GM12873 (cell line): ENCODE measurements around the gene NTMT1.

Experiments used
- TF ChIP-seq, protein P1 (sequence below): IDR thresholded peaks from 2 replicates; pipeline ENCODE4 v1.5.1; 2012; ENCODE audit warnings: low read depth, mild to moderate bottlenecking, moderate library complexity, low read length, control low read depth; ENCODE audit not compliant: insufficient read depth; ENCODE audit errors: missing control alignments

NTMT1 gene

DNA sequence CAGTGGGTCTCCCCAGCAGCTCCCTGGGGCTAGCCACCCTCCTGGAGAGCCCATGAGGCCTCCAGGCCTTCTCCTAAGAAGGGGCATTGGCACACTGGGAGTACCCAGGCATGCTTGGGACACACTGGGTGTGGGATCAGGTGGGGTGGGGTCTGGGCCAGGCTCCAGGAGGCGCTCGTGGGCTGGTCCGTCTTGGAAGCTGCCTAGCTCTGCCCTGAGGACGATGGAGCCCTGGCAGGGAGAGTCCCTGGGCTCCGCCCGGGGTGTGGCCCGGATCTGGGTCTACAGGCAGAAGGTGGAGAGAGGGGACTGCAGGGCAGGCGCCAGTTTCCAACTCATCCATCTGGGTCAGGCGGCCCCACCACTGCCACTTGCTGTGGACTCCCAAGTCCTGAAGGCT lies 41.9 kb downstream of the NTMT1 start:
- TF ChIP-seq, protein P1, sequence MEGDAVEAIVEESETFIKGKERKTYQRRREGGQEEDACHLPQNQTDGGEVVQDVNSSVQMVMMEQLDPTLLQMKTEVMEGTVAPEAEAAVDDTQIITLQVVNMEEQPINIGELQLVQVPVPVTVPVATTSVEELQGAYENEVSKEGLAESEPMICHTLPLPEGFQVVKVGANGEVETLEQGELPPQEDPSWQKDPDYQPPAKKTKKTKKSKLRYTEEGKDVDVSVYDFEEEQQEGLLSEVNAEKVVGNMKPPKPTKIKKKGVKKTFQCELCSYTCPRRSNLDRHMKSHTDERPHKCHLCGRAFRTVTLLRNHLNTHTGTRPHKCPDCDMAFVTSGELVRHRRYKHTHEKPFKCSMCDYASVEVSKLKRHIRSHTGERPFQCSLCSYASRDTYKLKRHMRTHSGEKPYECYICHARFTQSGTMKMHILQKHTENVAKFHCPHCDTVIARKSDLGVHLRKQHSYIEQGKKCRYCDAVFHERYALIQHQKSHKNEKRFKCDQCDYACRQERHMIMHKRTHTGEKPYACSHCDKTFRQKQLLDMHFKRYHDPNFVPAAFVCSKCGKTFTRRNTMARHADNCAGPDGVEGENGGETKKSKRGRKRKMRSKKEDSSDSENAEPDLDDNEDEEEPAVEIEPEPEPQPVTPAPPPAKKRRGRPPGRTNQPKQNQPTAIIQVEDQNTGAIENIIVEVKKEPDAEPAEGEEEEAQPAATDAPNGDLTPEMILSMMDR: no peak

DNA sequence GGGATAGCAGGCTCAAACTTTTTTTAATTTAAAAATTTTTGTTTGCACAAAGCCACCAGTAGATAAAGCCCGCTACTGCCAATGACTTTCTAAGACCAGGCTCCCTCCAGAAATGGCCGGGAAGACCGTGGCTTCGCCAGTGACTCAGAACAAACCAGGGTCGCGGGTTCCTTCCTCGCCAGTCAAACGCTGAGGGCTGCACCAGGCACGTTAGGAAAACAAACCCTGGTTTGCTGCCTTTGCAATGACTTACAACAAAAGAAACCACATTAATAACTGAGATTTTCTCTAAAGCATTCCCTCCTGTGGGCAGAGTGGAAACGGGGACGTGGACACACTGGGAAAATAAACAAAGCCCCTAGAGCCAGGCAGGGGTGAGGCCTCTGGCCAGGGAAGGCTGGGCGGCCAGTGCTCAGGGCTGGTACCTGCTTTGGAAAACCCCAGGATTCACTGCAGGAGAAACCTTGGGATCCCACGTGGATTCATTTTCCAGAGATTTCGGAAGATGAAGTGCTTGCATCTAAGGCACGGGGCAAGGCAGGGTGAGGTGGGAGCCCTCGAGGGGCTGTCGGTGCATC lies 43.3 kb downstream of the NTMT1 start:
- TF ChIP-seq, protein P1: no peak

DNA sequence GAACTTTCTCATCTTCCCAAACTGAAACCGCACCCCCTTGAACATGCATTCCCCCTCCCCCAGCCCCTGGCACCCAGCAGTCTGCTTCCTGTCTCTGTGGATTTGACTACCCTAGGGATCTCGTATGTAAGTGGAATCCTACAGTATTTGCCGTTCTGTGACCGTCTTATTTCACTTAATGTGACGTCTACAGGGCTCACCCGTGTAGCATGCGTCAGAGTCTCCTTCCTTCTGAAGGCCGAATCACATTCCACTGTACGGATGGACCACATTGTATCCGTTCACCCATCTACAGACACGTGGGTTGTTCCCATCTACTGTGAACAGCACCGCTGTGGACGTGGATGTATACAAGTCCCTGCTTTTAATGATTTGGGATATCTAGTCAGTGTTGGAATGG lies 44.0 kb downstream of the NTMT1 start:
- TF ChIP-seq, protein P1: no peak

DNA sequence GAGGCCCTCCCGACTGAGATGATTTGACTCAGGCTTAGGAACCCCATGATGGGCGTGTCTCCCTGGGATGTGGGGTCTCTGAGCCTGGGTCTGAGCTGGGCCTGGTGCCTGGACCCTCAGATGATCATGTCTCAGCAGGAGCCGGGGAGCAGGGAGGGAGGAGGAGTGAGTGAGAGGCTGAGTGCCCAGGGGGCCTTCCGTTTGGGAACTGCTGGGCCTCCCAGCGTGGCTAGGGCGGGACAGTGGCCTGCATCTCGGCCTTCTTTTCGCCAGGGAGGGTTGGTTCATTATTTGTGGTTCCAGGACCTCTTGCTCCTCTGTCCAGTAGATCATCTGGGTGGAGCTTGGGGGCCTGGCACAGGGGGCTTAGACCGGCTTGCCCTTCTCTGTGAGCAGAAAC lies 45.1 kb downstream of the NTMT1 start:
- TF ChIP-seq, protein P1: no peak

DNA sequence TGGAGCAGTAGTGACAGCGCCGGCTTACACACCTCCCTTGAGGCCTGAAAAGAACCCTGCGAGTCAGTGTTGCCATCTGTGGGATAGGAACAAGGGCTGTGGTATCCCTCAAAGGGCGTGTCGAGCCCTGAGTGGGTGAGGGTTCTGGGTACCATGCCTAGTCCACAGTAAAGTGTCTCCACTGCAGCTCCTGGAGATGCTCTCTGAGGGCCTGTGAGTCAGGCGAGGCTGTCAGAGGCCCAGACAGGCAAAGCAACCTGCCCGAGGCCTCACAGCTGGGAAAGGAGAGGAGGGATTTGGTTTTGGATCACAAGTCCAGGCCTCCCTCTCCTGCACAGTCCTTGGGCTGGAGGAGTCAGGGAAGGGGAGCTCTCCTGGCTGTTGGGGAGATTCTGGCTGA lies 45.6 kb downstream of the NTMT1 start:
- TF ChIP-seq, protein P1: no peak

DNA sequence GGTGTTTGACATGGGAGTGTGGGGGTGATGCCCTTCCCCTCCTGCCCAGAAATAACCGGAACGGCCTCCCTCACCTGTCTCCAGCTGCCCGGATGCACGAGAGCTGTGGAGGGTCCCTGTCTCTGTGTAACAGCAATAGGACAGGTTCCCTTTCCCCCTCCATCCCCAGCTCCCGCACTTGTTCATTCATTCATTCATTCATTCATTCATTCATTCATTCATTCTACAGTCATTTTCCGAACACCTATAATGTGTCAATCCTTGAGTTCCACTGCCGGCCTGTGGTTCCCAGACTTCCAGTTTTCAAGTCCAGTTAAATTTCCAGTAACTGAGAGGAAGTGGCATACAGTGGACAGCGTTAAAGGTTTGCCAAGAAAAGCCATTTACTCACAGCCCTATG lies 46.7 kb downstream of the NTMT1 start:
- TF ChIP-seq, protein P1: no peak

DNA sequence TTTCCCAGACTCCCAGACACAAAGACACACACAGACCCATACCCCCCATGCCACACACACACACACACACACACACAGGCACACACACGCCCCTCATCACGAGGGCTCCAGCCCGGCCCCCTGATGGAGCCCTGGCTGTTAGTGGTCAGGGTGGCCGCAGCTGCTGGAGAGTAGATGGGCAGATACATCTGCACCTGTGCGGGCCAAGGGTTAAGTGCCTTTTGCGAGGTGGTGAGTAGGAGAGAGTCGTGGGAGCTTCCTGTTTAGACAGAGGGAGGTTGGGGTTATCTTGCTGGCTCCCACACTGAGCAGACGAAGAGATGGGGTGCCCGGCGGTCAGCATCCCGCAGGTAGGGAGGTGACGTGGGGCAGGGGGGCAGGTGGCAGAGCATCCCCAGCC lies 47.6 kb downstream of the NTMT1 start:
- TF ChIP-seq, protein P1: no peak
